GM21423 (cell line): ENCODE results near the gene ZCCHC17.

ENCODE experiments used
- ATAC-seq: cut with Tn5 transposase; IDR thresholded peaks from one replicate; pipeline ENCODE4 v1.9.1; 2021; ENCODE audit warnings: mild to moderate bottlenecking, moderate library complexity; ENCODE audit not compliant: unreplicated experiment

Gene ZCCHC17

GRCh38 chr1:31302709-31303441 is 6.0 kb downstream of the ZCCHC17 start:
- ATAC-seq, result no peak

- no peak for ATAC-seq
Observed at GRCh38 chr1:31306278-31306677, 9.4 kb downstream of the ZCCHC17 start.

- ATAC-seq, result no peak
Observed at GRCh38 chr1:31308036-31308435, 11.2 kb downstream of the ZCCHC17 start.

GRCh38 chr1:31310198-31310597 is 13.4 kb downstream of the ZCCHC17 start:
- ATAC-seq, result no peak

GRCh38 chr1:31315902-31316301 is 19.1 kb downstream of the ZCCHC17 start:
- no peak for ATAC-seq

GRCh38 chr1:31318146-31318545 is 21.3 kb downstream of the ZCCHC17 start:
- ATAC-seq, result no peak

- ATAC-seq, result no peak
Observed at GRCh38 chr1:31324093-31324492, 27.3 kb downstream of the ZCCHC17 start.

- no peak for ATAC-seq
Observed at GRCh38 chr1:31324992-31325391, 28.2 kb downstream of the ZCCHC17 start.

- ATAC-seq, result no peak
Observed at GRCh38 chr1:31326461-31326860, 29.6 kb downstream of the ZCCHC17 start.

GRCh38 chr1:31327381-31327780 is 30.5 kb downstream of the ZCCHC17 start:
- no peak for ATAC-seq

- no peak for ATAC-seq
Observed at GRCh38 chr1:31335007-31335406, 38.2 kb downstream of the ZCCHC17 start.

- no peak for ATAC-seq
Observed at GRCh38 chr1:31336687-31337467, 40.0 kb downstream of the ZCCHC17 start.

GRCh38 chr1:31344503-31344902 is 47.7 kb downstream of the ZCCHC17 start:
- no peak for ATAC-seq

GRCh38 chr1:31345635-31346034 is 48.8 kb downstream of the ZCCHC17 start:
- no peak for ATAC-seq

- ATAC-seq, result no peak
Observed at GRCh38 chr1:31346785-31347184, 50.0 kb downstream of the ZCCHC17 start.

- peak; percentile 67 for ATAC-seq
Observed at GRCh38 chr1:31348449-31348848, 51.6 kb downstream of the ZCCHC17 start.

- ATAC-seq, result no peak
Observed at GRCh38 chr1:31354283-31354682, 57.5 kb downstream of the ZCCHC17 start.

GRCh38 chr1:31356427-31356826 is 59.6 kb downstream of the ZCCHC17 start:
- ATAC-seq, result no peak

GRCh38 chr1:31361607-31362006 is 64.8 kb downstream of the ZCCHC17 start:
- no peak for ATAC-seq

- ATAC-seq, result no peak
Observed at GRCh38 chr1:31362032-31362431, 65.2 kb downstream of the ZCCHC17 start.

- ATAC-seq, result no peak
Observed at GRCh38 chr1:31364561-31365250, 67.9 kb downstream of the ZCCHC17 start.

GRCh38 chr1:31366796-31367195 is 70.0 kb downstream of the ZCCHC17 start:
- no peak for ATAC-seq
